GM18505 (cell line): ENCODE results near the gene TRIM54.

ENCODE experiments used
- ATAC-seq: cut with Tn5 transposase; IDR thresholded peaks from one replicate; pipeline ENCODE4 v1.9.1; 2021; ENCODE audit not compliant: unreplicated experiment
- POLR2A ChIP-seq: IDR thresholded peaks from 4 replicates; pipeline ENCODE4 v1.6.1; 2011; ENCODE audit warnings: borderline replicate concordance; ENCODE audit not compliant: insufficient read depth, insufficient read length; ENCODE audit errors: extremely low read depth

Gene TRIM54

GRCh38 chr2:27354597-27354927, 72.3 kb downstream of the TRIM54 start:
- no peak for TF ChIP-seq POLR2A
- no peak for ATAC-seq

- TF ChIP-seq POLR2A = no peak
- peak; percentile 33 for ATAC-seq
Observed at GRCh38 chr2:27356056-27356381, 73.8 kb downstream of the TRIM54 start.

DNA sequence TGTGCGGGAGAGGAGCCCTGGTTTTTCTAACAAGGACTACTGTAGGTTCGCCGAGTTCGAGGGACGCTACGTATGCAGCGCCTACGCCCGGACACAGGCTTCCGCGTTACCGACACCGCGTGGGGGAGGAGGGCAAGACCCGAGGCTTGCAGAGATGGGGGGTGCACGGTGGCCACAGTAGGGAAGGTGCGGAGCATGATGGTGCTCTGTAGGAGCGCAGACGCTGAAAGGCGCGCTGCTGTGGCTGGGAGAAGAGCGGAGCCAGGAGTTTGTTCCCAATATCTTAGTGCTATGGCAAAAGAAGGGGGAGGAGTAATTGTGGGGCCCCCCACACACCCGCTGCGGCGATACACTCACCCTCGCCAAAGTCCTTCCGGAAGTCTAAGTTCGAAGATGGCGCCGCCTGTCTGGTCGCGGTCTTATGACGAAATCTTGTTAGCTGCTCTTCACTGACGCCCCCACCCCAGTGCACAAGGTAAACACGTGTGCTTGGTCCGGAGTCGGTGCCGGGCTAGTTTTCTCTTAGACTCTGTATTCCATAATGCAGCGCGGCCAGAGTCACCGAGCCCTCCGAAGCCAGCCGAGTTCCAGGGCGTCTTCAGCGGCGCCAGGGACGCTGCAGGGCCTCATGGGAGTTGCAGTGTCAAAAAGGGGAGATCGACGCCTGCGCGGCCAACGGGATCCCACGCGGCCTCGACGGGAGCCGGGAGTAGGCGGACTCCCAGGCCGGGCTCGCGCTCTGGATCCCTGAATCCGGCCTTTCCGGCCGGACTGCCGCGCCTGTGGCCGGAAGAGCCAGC, 74.4 kb downstream of the TRIM54 start, which contains the start of gene GTF3C2:
GTF3C2 (minus strand) TSS at position 383 of the 800 bp plus-strand sequence. CDS start 13,210 bp downstream, outside the sequence.
- ATAC-seq = peak; percentile 80
- TF ChIP-seq POLR2A = peak; percentile 66
